HG03571 (cell line): ENCODE measurements around the gene HCFC1.

Experiments
- ATAC-seq: cut with Tn5 transposase; IDR thresholded peaks from one replicate; pipeline ENCODE4 v1.9.1; 2021; ENCODE audit not compliant: unreplicated experiment

Gene HCFC1

DNA sequence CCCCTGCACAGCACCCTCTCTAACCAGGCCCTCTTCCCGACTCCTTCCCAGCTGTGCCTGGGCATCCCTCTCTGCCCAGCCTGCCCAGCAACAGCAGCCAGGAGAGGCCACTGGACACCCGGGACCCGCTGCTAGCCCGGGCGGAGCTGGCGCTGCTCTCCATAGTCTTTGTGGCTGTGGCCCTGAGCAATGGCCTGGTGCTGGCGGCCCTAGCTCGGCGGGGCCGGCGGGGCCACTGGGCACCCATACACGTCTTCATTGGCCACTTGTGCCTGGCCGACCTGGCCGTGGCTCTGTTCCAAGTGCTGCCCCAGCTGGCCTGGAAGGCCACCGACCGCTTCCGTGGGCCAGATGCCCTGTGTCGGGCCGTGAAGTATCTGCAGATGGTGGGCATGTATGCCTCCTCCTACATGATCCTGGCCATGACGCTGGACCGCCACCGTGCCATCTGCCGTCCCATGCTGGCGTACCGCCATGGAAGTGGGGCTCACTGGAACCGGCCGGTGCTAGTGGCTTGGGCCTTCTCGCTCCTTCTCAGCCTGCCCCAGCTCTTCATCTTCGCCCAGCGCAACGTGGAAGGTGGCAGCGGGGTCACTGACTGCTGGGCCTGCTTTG is 66.0 kb downstream of the HCFC1 start:
- ATAC-seq = no peak

DNA sequence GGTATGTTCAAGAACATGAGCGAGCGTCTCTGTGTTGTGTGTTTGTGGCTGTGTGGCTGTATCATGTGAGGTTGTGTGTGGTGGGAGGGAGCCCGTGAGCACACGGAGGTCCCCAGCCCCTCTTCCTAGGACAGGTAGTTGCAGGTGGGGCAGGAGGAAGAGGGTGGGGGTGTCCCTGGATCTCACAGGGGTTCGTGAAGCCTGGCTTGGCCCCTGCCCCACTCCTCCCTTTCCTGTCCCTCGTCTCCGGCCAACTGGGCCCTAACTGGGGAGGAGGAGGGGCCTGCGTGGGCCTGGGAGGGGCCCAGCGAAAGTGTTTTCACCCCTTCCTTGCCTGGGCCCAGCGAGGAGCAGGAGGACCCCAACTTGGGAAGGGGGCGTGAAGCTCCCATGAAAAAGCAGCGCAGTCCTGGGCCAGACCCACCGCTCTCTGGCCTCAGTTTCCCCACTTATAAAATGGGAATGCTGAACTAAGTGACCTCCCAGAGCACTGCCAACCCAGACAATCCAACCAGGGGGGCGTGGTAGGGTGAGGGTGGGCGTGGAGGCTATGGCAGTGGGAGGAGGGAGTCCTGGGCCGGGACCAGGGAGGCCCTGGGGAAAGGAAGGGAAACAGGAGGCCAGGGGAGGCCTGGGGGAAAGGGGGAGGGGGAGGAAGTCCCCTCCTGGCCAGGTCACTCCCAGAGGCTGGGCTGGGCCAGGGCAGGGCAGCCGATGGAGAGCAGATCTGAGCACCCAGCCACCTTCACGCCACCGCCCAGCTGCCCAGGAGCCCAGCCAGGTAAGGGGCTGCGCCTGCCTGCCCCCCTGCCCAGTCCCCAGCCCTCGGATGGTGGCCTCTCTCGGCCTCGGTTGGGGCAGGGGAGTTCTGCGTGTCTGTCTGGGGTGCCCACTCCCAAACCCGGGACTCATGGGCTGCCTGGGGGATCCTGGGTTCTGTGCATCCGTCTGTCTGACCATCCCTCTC is 67.3 kb downstream of the HCFC1 start, which contains the start of gene AVPR2:
TSS of gene AVPR2 (plus strand) at position 683 of the 967 bp plus-strand sequence. CDS start 473 bp downstream, outside the sequence.
- ATAC-seq = no peak

DNA sequence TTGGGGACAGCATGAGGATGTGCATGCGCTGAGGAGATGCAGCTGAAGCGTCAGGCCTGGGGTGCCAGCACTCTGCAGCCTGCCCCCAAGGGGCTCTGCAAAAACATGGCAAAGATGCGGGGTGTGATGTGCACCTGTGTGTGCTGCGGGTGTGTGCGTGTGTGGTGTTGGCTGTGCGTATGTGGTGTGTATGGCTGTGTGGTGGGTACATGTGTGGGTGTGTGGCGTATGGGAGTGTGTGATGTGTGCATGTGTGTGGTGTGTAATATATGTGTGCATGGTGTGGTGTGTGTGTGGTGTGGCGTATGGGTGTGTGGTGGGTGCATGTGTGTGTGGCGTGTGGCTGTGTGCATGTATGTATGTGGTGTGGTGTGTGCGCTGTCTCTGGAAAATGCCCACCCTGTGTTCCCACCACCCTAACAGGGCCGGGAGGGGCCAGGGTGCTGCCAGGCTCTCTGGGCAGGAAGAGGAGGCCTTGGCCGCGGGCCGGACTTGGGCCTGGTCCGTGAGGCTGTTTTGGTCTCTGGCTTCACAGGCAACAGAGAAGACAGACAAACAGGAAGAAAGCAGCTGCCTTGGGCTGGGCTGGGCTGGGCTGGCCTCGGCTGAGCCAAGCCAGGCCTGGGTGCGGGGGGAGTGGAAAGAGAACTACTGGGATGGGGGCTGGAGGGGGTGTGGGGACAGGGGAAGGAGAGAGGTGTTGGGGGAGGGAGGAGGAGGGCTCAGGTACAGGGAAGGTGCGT is 68.2 kb downstream of the HCFC1 start:
- ATAC-seq = no peak

DNA sequence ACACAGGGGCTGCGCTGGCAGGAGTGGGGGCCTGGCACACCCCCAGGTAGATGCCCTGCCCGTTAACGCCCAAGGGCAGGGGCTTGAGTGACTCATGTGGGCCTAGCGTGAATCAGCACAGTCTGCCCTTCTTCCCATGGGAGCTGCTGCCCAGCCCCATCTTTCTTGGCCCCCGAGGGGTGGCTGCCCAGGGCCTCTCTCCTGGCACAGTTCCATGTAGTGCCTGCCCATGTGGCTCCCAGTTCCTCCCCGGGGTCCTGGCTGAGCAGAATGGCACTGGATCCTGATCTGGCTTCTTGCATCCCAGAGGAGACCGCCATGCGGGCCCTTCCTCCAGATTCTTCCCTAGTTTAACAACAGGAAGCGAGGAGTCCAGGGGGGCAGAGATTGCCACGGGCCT is 69.2 kb downstream of the HCFC1 start:
- ATAC-seq = no peak

DNA sequence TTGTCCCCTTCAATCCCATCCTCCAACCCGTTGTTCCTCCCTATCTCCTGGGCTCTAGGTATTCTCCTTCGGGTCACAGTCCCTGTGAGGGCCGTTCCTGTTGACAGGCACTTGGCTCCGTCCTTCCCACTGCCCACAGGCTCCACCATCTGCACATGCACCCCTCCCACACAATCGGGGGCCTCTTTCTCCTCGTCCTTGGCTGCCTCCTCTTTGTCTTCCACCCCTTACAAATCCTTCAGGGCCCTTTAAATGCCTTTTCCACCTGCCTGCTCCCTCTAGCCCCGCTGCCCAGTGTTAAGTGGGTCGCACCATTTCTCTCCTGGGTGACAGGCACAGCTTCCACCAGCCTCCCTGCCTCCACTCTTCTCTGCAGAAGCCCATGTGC is 69.9 kb downstream of the HCFC1 start:
- ATAC-seq = no peak

DNA sequence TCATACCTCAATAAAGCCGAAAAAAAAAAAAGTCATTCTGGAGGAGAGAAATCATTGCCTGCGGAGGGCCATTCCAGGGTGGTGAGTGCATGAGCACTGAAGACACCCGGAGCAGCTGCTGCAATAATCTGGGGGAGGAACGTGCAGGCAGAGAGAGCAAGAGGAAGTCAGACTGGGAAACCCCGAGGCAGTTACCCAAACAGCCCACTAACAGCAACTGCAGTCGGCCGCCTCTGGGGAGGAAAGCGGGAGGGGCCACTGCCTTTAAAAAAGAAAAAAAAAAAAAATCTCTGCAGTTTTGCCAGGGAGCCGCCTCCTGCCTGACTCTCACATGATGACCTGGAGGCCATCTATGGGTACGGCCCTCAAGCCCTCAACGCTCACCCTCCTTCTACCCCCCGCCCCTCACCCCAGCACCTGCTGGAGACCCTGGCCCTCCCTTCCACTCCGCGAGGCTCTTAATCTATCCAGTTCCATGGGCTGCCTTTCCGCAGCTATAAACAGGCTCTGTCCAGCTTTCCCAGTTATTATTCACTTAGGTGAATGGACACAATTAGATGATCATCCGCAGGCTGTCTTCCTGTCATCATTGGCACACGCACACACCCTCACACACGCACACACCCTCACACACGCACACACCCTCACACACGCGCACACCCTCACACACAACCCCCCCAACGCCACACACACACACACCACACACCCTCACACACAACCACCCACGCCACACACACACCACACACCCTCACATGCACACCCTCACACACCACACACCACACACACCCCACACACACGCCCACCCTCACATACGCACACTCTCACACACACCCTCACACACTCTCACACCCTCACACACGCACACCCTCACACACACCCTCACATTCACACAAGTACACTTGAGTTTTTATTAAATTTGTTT is 70.5 kb downstream of the HCFC1 start:
- no peak for ATAC-seq

DNA sequence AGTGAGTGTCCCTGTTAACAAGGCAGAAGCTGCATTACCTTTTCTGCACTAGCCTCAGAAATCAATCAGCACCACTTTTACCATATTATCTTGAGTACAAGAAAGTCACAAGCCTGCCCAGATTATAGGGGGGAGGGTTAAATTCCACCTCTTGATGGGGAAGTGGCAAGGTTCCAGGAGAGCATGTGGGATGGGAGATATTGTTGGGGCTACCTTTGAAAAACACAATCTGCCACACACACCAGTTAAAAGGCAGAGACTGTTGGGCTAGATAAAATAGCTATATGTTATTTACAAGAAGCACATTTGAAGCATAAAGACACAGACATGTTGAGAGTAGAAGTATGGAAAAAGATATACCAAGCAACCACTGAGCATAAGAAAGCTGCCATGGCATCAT is 73.7 kb downstream of the HCFC1 start:
- ATAC-seq = no peak
